ENCODE data around the gene ADSL.

Gene ADSL

GRCh38 chr22:40406063-40406890 lies 60.0 kb downstream of the ADSL start:
- no peak for DNase-seq

DNA sequence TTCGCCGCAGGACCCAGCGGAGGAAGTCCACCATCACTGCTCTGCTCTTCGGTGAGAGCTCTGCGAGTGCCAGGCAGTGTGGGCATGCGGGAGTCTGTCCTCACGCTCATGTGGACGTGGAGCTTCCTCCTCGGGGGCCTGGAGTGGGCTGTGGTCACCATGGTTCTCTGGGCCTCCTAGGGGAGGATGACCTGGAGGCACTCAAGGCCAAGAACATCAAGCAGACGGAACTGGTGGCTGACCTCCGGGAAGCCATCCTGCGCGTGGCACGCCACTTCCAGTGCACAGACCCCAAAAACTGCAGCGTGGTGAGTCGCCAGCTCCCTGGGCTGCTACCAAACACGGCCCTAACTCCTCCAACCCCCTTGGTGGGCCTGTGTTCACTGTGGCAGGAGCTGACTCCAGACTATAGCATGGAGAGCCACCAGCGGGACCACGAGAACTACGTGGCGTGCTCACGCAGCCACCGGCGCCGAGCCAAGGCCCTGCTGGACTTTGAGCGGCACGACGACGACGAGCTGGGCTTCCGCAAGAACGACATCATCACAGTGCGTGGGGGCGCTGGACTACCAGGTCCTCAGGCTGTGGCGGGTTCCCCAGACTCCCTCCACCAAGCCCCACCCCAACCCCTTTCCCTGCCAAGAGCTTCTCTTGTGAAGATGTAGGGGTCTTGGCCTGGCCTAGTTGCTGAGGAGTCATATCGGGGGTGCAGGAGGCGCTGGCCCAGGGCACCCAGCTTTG lies 60.9 kb downstream of the ADSL start:
- no peak for DNase-seq

DNA sequence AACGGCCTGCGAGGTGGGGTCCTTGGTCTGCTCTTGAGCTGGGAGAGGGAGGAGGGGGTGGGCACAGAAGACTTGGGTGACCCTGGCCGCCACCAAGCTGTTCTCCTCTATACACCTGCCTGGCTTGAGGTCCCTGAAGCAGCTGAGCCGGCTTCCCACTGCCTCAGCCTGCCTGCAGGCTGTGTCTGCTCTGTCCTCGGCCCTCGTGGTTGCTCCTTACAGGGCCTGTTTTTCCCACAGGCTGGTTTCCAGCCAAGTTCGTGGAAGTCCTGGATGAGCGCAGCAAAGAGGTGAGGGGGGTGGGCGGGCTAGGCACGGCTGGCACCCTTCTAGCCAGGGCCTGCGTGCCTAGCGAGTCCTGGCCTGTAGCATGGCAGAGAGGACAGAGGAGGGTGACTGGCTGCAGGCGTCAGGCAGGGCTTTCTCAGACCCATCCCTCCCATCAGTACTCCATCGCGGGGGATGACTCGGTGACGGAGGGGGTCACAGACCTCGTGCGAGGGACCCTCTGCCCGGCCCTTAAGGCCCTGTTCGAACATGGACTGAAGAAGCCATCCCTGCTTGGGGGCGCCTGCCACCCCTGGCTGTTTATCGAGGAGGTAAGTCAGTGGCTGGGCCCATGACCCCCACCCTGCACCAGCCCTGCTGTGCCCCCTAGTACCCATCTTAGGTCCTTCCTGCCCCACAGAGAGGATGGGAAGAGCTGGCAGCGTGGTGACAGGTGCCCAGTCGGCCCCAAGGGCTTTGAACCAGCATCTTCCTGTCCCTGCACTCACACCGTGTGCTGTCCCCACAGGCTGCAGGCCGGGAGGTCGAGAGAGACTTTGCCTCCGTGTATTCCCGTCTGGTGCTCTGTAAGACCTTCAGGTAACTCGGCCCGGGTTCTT lies 61.8 kb downstream of the ADSL start:
- DNase-seq: no peak

GRCh38 chr22:40408718-40409612 lies 62.7 kb downstream of the ADSL start:
- DNase-seq: no peak

DNA sequence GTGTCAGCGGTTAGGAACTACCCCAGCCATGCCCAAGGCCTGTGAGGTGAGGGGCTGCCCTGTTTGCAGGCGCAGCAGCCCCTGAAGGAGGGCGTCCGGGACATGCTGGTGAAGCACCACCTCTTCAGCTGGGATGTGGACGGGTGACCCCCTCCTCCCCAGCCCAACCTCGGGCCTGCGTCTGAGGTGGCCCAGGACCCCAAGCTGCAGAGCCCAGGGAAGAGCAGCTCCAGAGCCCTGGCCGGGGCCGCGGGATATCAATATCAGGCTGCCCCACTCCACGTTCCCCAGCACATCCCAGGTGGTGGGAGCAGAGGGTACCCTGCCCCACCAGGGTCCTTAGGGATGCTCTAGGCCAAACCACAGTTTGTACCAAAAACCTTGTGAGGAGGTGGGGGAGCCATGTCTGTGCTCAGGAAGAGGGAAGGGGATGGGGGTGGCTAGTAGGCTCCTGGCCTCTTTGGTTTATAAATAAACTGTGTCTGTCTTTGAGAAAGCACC lies 63.4 kb downstream of the ADSL start:
- no peak for DNase-seq

DNA sequence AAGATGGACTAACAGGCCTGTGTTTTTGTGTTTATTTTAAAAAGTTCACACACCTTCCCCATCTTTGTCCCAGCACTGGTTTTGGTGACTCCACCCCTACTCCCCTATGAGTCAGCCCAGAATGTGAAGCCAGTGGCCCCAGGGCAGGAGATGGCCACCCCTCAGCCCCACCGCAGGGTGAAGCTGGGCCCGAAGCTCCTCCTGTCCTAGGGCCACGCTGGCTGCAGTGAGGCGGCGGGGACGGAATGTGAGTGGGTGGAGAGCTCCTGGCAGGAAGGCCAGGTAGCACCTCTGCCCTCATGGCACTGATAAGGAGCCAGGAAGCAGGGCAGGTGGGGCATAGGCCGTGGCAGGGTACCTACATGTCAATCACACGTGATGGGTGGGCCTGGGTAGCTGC lies 64.0 kb downstream of the ADSL start:
- peak; percentile 80 for DNase-seq

DNA sequence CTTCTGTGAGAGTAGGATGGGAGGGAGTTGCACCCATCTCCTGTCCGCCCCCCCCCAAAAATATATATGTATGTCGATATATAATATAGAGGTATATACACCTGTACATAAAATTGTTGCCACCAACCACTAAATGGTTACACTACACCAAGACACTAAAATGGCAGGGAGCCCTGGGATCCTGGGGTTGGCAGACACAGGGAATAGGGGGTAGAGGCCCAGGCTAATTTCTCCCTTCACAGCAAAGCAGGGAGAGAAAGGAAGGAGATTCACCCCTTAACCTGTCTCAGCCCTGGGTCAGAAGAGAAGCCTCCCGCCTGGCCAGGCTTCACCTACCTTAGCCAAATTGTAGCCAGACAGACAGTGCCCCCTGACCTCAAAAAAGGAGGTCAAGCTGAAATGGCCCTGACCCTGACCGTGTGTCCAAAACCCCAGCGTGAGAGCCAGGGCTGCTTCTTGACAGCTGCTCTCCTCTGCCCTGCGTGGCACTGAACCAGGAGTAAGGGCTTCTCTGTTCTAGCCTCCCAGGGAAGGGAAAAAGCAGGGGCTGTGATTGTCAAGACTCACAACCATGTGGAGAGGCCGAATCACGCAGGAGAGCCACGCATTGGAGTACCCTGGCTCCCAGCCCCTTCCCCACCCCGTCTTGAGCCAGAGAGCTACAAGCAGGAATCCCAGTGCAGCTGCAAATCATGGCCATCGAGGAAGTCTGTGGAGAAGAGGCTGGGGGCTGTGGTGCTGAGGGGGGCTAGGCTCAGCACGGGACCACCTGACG lies 64.6 kb downstream of the ADSL start:
- no peak for DNase-seq

- DNase-seq: no peak
These were observed 65.2 kb downstream of the ADSL start for GRCh38 chr22:40411506-40411861.

DNA sequence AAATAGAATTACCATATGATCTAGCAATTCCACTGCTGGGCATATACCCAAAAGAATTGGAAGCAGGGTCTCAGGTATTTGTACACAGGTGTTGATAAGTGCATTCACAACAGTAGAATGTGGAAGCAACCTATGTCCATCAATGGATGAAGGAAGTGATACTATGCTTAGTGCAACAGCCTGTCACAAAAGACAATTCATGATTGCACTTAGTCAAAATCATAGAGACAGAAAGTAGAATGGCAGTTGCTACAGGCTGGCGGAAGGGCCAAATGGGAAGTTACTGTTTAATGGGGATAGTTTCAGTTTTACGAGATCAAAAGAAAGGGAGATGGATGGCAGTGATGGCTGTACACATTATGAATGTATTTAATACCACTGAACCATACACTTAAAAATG lies 66.1 kb downstream of the ADSL start:
- DNase-seq: no peak

GRCh38 chr22:40413873-40414272 lies 67.6 kb downstream of the ADSL start:
- DNase-seq: no peak

- peak; percentile 26 for DNase-seq
These were observed 68.0 kb downstream of the ADSL start for GRCh38 chr22:40414311-40414710.

- no peak for DNase-seq
These were observed 68.7 kb downstream of the ADSL start for GRCh38 chr22:40414838-40415505.

DNA sequence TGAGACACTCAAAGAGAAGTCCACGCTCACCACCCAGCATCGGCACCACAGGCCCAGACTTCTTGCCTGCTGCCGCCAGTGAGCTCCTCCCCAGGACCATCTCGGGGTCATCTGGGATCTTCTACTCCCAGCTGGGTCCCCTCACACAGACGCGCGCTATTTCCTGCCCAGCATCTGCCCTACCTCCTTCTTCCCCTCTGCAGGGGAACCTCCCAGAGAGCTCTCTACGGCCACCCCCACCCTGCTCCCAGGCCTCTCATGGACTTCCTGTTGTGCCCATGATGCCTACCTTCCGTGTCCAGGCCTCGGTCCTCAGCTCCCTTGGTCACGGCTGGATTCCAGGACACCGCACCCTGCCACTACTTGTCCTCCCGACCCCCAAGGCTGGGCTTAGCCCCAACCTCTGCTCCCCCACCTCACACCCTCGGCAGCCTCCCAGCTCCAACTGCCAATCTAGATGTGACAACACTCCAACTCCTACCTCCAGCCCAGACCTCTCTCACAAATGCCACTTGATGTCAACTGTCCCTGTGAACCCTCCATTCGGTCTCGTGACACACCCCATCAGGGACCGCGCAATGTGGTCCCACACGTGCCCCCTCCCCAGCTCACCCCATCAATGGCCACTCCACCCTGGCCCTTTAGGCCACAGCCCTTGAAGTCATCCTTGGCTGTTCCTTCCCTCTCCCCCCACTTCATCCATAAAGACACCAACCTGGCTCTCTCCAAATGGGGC lies 69.4 kb downstream of the ADSL start:
- no peak for DNase-seq

DNA sequence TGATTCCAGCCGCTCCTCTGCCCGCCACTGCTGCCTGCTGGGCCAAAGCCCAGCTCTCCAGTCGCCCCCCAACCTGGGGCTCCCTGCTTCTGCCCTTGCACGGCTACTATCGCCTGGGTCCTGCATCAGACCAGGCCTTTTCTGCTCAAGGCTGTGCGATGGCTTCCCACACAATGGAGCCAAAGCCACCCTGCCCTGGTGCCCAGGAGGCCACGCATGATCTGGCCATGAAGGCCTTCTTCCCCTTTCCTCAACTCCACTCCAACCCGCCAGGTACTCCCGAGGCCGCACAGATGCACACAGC lies 69.9 kb downstream of the ADSL start:
- no peak for DNase-seq

- no peak for DNase-seq
These were observed 70.3 kb downstream of the ADSL start for GRCh38 chr22:40416636-40417035.

- DNase-seq: no peak
These were observed 70.7 kb downstream of the ADSL start for GRCh38 chr22:40417041-40417440.

DNA sequence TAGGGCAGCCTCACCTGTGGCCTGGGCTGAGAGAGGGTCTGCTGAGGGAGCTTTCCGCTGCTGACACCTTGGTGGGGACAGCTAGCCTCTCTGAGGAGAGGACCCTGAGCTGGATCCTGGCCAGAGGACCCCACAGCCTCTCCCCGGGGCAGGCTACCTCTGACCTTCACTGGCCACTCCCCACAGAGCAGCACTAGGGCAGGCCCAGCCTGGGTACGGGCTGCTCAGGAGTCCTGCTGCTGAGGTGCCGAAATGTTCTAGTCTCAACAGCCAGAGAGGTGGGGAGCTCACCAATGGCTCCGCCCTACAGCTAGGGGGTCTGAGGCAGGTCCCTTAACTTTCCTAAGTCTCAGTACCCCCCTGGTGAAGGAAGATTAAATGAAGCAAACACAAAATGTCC lies 71.6 kb downstream of the ADSL start:
- no peak for DNase-seq

DNA sequence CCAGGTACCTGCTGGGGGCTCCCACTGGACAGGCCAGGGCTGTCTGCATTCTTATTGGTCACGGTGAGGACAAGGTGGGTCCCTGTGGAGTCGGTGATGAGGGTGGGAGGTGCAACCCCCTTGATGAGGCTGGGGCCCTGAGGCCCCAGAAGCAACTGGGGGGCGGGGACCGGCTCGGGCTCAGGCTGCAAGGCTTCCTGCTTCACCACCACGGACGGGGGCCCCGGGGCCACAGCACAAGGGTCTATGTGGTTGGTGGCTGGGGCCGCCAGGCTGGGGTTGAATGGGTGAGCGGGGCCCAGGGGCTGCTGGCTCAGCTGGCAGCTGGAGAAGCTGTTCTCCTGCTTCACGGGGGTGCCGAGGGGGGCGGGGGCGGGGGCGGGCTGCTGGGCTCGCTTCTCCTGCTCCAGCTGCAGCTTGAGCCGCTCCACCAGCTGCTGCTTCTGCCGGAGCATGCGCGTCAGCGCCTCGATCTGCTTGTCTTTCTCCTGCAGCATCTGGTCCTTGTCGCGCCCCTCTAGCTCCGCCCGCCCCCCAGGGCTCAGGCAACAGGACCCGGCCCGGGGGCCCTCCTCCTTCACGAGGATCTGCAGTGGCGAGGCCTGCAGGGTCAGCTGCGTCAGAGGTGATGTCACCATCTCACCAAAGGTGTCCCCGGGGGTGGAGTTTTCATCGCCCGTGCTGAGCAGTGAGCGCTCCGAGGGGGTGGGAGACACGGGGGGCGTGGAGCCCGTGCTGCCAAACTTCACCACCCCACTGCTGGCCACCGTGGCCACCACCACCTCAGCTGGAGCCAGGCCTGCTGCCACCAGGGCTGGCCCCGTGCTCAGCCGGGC lies 72.3 kb downstream of the ADSL start:
- no peak for DNase-seq

- no peak for DNase-seq
These were observed 73.4 kb downstream of the ADSL start for GRCh38 chr22:40419718-40420117.
